ENCODE results near the gene SMC6.

The SMC6 gene

DNA sequence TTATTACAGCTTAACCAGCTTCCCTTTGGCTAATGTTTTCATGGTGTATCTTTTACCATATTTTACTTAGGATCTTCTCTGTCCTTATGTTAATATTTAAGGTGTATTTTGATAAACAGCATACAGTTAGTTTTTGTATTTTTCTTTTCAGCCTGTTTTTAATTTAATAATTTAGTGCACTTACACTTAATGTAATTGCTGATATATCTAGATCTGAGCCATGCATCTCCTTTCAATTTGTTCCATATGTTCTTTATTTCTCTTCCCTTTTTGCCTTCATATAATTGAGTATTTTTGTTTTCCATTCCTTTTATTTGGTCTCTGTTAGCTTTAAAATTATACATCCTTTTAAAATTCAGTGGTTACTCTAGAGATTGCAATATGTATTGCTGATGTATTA is 78.8 kb downstream of the SMC6 start:
- no peak for ATAC-seq (ENCODE audit: insufficient read depth, low read depth)
- Histone ChIP-seq H2AFZ (ENCODE audit: low read depth, low read length) (no peak overlapping the region), H3K4me3 (ENCODE audit: low read depth in 1 of 2, low read length in 2 of 2) (no peak overlapping the region), H3K4me2 (ENCODE audit: insufficient read depth, low read length) (no peak overlapping the region), H3K4me1 (ENCODE audit: insufficient read depth, low read length) (no peaks in the 10 kb centered on the region), H3K27ac (ENCODE audit: low read length) (no peak overlapping the region), H3K9ac (ENCODE audit: low read depth, low read length) (no peak overlapping the region), H3K79me2 (ENCODE audit: insufficient read depth, low read length) (no peaks in the 10 kb centered on the region), H3K9me3 (ENCODE audit: insufficient read depth, low read length, severe bottlenecking) (no peaks in the 10 kb centered on the region), H4K20me1 (ENCODE audit: insufficient read depth, low read length) (no peaks in the 10 kb centered on the region), H3K27me3 (ENCODE audit: insufficient read depth, low read length, poor library complexity) (no peaks in the 10 kb centered on the region), H3K36me3 (ENCODE audit: insufficient read depth, low read length) (peaks cover 44% of the 10 kb centered on the region)
- DNase-seq = no peak
- no peak for TF ChIP-seq EZH2 (IDR thresholded peaks at IDR 0.05; ENCODE audit: borderline replicate concordance, low read depth, low read length, severe bottlenecking)
- TF ChIP-seq, protein P1, sequence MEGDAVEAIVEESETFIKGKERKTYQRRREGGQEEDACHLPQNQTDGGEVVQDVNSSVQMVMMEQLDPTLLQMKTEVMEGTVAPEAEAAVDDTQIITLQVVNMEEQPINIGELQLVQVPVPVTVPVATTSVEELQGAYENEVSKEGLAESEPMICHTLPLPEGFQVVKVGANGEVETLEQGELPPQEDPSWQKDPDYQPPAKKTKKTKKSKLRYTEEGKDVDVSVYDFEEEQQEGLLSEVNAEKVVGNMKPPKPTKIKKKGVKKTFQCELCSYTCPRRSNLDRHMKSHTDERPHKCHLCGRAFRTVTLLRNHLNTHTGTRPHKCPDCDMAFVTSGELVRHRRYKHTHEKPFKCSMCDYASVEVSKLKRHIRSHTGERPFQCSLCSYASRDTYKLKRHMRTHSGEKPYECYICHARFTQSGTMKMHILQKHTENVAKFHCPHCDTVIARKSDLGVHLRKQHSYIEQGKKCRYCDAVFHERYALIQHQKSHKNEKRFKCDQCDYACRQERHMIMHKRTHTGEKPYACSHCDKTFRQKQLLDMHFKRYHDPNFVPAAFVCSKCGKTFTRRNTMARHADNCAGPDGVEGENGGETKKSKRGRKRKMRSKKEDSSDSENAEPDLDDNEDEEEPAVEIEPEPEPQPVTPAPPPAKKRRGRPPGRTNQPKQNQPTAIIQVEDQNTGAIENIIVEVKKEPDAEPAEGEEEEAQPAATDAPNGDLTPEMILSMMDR (IDR thresholded peaks at IDR 0.05; ENCODE audit: borderline replicate concordance, extremely low read depth, low read length, poor library complexity, severe bottlenecking) = no peak

DNA sequence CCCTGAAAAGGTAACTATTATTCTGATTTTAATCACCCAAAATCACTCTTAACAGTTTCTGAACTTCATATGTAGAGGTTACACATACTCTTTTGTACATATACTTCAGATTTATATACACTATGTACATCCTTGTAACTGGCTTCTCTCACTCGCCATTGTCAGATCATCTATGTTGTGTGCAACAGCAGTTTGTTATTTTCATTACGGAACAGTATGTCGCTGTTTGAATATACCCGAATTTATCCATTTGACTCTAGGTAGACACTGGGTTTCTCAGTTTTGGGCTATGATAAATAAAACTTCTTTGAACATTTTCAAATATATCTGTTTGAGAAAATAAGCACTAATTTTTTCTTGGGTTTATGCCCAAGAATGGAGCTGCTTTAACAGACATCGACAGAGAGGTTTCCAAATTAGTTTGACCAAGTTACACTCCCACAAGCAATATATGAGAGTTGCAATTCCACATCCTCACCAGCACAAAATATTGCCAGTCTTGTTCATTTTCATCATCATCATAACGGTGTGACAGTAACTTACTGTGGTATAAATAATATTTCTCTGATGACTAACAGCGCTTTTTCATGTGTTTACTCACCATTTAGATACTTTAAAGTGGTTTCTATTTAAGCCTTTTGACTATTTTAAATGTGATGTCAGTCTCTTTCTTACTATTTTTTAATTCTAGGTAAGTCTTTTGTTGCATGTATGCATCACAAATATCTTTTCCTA is 80.9 kb downstream of the SMC6 start:
- no peaks in the 10 kb centered on the region for H3K27me3 ChIP-seq (ENCODE audit: insufficient read depth, low read length, poor library complexity)
- H3K9ac ChIP-seq (ENCODE audit: low read depth, low read length) = no peak overlapping the region
- no peak for TF ChIP-seq EZH2 (IDR thresholded peaks at IDR 0.05; ENCODE audit: borderline replicate concordance, low read depth, low read length, severe bottlenecking)
- H3K4me3 ChIP-seq (ENCODE audit: low read depth in 1 of 2, low read length in 2 of 2) = no peak overlapping the region
- no peak overlapping the region for H2AFZ ChIP-seq (ENCODE audit: low read depth, low read length)
- H3K9me3 ChIP-seq (ENCODE audit: insufficient read depth, low read length, severe bottlenecking) = no peaks in the 10 kb centered on the region
- no peak for ATAC-seq (ENCODE audit: insufficient read depth, low read depth)
- no peak for DNase-seq
- no peaks in the 10 kb centered on the region for H3K4me1 ChIP-seq (ENCODE audit: insufficient read depth, low read length)
- H3K27ac ChIP-seq (ENCODE audit: low read length) = no peak overlapping the region
- no peaks in the 10 kb centered on the region for H4K20me1 ChIP-seq (ENCODE audit: insufficient read depth, low read length)
- H3K79me2 ChIP-seq (ENCODE audit: insufficient read depth, low read length) = no peaks in the 10 kb centered on the region
- H3K36me3 ChIP-seq (ENCODE audit: insufficient read depth, low read length) = peaks cover 50% of the 10 kb centered on the region
- H3K4me2 ChIP-seq (ENCODE audit: insufficient read depth, low read length) = no peak overlapping the region

DNA sequence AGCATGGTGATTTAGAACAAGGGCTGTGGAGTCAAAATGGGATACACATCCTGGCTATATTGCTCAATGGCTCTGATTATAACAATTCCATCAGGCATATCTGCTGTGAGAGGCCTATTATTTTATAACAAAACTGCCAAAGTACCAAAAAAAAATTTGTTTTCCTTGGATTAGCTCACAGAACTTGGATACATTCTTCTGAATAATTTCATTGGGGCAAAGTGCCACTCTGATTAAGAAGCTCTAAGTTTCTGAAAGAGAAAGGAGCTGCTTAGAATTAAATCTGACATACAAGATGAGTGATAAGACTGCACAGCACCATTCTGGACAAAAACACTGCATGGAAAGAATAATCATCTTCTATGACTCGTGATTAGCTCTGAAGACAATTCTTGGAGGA is 85.7 kb downstream of the SMC6 start:
- no peak overlapping the region for H3K9ac ChIP-seq (ENCODE audit: low read depth, low read length)
- H3K27ac ChIP-seq (ENCODE audit: low read length) = no peak overlapping the region
- no peak overlapping the region for H3K4me3 ChIP-seq (ENCODE audit: low read depth in 1 of 2, low read length in 2 of 2)
- no peaks in the 10 kb centered on the region for H3K4me1 ChIP-seq (ENCODE audit: insufficient read depth, low read length)
- H2AFZ ChIP-seq (ENCODE audit: low read depth, low read length) = no peak overlapping the region
- no peak for TF ChIP-seq EZH2 (IDR thresholded peaks at IDR 0.05; ENCODE audit: borderline replicate concordance, low read depth, low read length, severe bottlenecking)
- TF ChIP-seq, protein P1 (IDR thresholded peaks at IDR 0.05; ENCODE audit: borderline replicate concordance, extremely low read depth, low read length, poor library complexity, severe bottlenecking) = no peak
- no peaks in the 10 kb centered on the region for H4K20me1 ChIP-seq (ENCODE audit: insufficient read depth, low read length)
- no peaks in the 10 kb centered on the region for H3K27me3 ChIP-seq (ENCODE audit: insufficient read depth, low read length, poor library complexity)
- no peak overlapping the region for H3K4me2 ChIP-seq (ENCODE audit: insufficient read depth, low read length)
- ATAC-seq (ENCODE audit: insufficient read depth, low read depth) (no peak), DNase-seq (no peak)
- H3K79me2 ChIP-seq (ENCODE audit: insufficient read depth, low read length) = no peaks in the 10 kb centered on the region
- H3K36me3 ChIP-seq (ENCODE audit: insufficient read depth, low read length) = peaks cover 68% of the 10 kb centered on the region
- H3K9me3 ChIP-seq (ENCODE audit: insufficient read depth, low read length, severe bottlenecking) = no peaks in the 10 kb centered on the region

DNA sequence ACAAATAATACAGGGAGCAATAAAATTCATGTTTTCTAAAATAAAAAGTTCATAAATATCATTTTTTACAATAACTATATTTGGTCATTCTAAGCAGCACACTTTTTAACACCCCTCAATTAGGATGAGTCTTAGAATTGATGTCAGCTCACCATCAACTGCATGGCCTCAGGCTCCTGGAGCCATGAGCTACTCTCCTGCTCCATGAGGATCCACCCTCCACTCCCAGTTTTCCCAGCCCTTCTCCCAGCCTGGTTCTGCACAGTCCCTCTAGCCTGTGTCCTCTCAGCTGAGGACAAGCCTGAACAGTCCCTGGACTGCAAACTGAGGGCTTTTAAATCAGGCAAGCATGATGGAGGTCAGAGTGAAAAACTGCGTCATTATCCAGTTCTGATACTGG is 89.1 kb downstream of the SMC6 start:
- DNase-seq (no peak), ATAC-seq (ENCODE audit: insufficient read depth, low read depth) (no peak)
- no peak overlapping the region for H3K9ac ChIP-seq (ENCODE audit: low read depth, low read length)
- no peaks in the 10 kb centered on the region for H3K9me3 ChIP-seq (ENCODE audit: insufficient read depth, low read length, severe bottlenecking)
- TF ChIP-seq, protein P1 (IDR thresholded peaks at IDR 0.05; ENCODE audit: borderline replicate concordance, extremely low read depth, low read length, poor library complexity, severe bottlenecking) = no peak
- no peak for TF ChIP-seq EZH2 (IDR thresholded peaks at IDR 0.05; ENCODE audit: borderline replicate concordance, low read depth, low read length, severe bottlenecking)
- H3K4me2 ChIP-seq (ENCODE audit: insufficient read depth, low read length) = no peak overlapping the region
- no peak overlapping the region for H3K27ac ChIP-seq (ENCODE audit: low read length)
- no peak overlapping the region for H3K4me3 ChIP-seq (ENCODE audit: low read depth in 1 of 2, low read length in 2 of 2)
- H3K79me2 ChIP-seq (ENCODE audit: insufficient read depth, low read length) = no peaks in the 10 kb centered on the region
- peaks cover 62% of the 10 kb centered on the region for H3K36me3 ChIP-seq (ENCODE audit: insufficient read depth, low read length)
- no peaks in the 10 kb centered on the region for H3K27me3 ChIP-seq (ENCODE audit: insufficient read depth, low read length, poor library complexity)
- H4K20me1 ChIP-seq (ENCODE audit: insufficient read depth, low read length) = no peaks in the 10 kb centered on the region
- no peaks in the 10 kb centered on the region for H3K4me1 ChIP-seq (ENCODE audit: insufficient read depth, low read length)
- H2AFZ ChIP-seq (ENCODE audit: low read depth, low read length) = no peak overlapping the region
